Measurements from ENCODE around the gene MAPK11. TPM values are rescaled to one million over a fixed set of nuclear protein-coding genes. Genes with fewer than 3 reads are reported as not detected.

The MAPK11 gene
- polyA plus RNA-seq, 3 donors: 6.7 to 10.1 (median 8.9) TPM

DNA sequence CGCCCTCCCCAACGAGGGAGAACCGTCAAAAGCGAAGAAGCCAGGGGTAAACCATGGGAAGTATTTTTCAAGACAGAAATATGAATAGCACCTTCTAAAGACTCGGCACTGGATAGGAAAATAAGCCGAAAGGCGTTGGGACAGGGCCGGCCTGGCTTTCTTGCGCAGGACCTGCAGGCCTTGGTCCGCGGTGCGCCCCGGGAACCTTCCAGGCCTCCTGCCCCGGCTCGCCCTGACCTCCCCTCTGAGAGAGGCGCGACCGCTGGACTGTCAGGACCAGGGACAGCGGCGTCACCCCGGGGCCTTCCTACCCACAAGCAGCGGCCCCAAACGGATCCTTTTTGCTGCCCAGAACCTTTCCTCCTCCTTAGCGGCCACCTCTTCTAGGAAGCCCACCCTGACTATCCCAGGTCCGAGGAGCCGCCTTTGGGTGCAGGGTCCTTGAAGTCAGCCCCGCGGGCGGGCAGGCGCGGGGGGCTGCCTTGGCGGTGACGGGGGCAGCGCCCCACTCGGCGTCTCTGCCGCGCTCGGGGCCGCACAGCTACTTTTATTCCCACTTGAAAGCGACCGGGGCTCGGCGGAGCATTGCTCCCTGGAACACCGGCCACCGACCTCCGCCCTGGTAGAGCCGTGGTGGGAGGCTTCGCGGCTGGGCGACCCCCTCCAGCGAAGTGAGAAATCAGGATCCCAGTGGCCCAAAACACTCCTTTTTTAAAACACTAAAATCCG, 650 bp upstream of the MAPK11 start:
- DNase-seq (ENCODE audit: extremely low read depth in 1 of 11, low read depth in 9 of 11, low spot score in 4 of 11): no peak

DNA sequence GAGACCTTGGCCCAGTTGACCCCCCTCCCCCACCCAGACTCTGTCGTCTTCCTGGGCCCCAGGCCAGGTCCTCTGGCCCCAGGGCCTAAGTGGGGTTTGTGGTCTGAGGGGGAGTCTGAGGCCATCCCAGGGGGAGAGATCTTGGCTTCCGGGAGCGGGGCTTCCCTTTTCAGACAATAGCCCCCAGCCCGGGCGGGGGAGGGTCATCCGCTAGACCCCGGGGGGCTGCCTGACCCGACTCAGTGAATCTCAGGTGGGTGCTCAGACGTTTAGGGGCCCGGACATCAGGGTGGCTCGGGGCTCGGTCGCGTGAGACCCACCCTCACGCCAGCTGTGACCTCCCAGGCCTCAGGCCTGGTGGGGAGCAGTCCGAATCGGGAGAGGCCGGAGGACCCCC, 609 bp downstream of the MAPK11 start:
- DNase-seq (ENCODE audit: extremely low read depth in 1 of 11, low read depth in 9 of 11, low spot score in 4 of 11): no peak

DNA sequence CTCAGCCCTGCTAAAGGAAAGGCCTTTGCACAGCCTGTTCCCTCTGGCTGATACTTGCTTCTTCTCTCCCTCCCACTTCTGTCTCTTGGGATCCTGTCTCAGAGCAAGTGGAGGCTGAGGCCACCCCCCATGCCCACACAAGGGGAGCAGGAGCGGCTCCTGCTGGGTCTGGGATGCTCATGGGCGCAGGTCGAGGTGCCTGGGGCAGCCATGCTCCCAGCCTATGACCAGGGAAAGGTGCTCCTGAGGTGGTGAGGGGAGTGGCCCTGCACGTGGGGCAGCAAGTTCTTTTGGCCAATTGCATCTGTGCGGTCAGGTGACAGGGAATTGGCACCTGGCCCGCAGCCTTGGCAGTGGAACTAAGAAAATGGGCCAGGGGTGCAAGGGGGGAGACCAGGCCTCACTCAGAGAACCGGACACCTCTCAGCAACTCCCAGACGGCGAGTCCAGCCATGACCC, 1.5 kb downstream of the MAPK11 start:
- DNase-seq (ENCODE audit: extremely low read depth in 1 of 11, low read depth in 9 of 11, low spot score in 4 of 11): no peak

DNA sequence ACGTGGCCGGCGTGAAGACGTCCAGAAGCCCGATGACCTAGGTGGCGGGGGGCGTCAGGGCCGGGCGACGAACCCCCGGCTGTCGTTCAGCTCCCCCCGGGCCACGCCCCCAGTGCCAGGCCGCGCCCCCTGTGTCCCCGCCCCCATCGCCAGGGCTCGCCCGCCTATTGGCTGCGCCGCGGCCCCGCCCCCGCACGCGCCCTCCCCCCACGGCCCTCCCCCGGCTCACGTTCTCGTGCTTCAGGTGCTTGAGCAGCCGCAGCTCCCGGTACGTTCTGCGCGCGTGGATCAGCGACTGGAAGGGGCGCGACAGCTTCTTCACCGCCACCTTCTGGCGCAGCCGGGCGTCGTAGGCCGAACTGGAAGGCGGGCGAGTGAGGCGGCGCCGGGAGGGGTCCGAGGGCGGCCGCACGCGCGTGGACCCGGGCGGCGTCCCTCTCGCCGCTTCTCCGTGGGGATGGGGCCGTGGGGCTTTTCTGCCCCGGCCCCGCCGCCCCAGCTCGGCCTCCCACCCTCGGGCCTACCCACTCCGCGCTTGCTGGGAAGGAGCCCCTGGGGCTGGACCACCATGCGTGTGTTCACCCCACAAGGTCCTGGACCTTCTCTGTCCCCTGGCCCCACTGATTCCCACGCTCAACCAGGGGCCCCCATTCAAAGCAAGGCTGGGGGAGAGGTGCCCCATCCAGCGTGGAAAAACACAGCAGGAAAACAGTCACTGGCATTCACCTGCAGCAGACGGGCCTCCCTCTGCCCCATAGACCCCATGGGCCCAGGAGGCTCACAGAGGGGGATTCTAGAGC, 2.4 kb downstream of the MAPK11 start:
- DNase-seq (ENCODE audit: extremely low read depth in 1 of 11, low read depth in 9 of 11, low spot score in 4 of 11): no peak

DNA sequence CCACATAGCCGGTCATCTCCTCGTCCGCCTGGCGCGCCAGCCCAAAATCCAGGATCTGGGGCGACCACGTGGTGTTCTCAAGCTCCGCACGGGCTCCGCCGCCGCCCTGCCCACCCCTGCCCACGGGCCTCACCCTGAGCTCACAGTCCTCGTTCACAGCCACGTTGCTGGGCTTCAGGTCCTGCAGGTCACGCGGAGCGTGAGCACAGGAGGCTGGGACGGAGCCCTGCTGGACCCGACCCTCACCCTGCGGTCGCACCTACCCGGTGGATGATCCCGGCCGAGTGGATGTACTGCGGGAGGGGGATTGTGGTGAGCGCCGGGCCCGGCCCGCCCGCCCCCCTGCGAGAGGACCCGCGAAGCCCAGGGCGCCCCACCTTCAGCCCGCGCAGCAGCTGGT, 3.2 kb downstream of the MAPK11 start:
- DNase-seq (ENCODE audit: extremely low read depth in 1 of 11, low read depth in 9 of 11, low spot score in 4 of 11): no peak

DNA sequence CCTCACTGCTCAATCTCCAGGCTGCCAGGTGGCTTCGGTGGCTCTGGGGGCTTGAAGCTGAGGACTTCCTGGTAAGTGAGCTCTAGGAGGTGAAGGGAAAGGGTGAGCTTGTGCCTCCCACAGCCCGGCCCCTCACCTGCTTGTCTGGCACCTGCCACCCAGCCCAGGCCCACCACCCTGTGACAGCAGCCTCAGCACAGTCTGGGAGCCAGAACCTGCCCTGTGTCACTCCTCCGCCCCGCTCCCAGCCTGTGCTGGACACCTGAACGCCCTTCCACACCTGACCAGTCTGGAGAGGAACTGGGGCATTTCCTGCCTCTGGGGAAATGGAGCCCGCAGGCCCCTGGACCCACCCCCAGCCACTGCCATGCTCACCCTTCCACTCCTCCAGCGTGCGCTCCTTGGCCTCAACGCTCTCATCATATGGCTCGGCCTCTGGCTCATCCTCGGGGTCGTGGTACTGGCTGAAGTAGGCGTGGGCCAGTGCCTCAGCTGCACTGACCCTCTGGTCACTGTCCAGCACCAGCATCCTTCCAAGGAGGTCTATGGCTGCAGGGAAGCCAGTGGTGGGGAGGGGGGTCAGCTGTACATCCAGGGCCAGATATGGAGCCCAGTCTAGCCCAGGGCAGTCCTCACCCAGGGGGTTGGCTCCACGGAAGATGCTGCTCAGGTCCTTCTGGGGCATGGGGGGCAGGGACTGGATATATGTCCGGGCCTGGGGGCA, 5.1 kb downstream of the MAPK11 start:
- DNase-seq (ENCODE audit: extremely low read depth in 1 of 11, low read depth in 9 of 11, low spot score in 4 of 11): no peak

GRCh38 chr22:50264104-50264745, 6.0 kb downstream of the MAPK11 start:
- DNase-seq (ENCODE audit: extremely low read depth in 1 of 11, low read depth in 9 of 11, low spot score in 4 of 11): no peak

- no peak for DNase-seq (ENCODE audit: extremely low read depth in 1 of 11, low read depth in 9 of 11, low spot score in 4 of 11)
Observed at GRCh38 chr22:50262973-50263617, 7.1 kb downstream of the MAPK11 start.

DNA sequence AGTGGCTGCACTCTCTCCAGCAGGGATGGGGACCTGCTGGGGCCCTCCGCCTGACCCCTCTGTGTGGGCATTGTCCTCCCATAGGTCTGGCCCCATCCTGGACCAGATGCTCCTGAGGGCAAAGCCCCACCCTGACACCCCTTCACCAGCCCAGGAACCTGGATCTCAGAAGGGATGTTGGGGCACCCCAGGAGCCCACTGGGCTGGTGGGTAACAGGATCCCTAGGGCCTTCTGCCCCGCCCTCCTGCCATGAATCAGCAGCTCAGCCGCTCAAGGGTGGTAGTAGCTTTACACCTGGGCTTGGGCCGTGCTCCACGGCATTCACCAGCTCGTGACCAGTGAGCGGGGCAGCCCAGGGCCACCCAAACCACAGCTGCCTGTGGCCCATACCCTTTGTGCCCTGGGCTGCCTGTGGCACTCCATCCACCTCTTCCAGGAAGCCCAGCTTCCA, 7.7 kb downstream of the MAPK11 start:
- DNase-seq (ENCODE audit: extremely low read depth in 1 of 11, low read depth in 9 of 11, low spot score in 4 of 11): no peak

GRCh38 chr22:50261615-50262459, 8.3 kb downstream of the MAPK11 start, which contains the start of gene MAPK12:
TSS of gene MAPK12 (minus strand) at chr22:50261683. CDS start at chr22:50261509, 174 bp downstream.
- DNase-seq (ENCODE audit: extremely low read depth in 1 of 11, low read depth in 9 of 11, low spot score in 4 of 11): no peak

DNA sequence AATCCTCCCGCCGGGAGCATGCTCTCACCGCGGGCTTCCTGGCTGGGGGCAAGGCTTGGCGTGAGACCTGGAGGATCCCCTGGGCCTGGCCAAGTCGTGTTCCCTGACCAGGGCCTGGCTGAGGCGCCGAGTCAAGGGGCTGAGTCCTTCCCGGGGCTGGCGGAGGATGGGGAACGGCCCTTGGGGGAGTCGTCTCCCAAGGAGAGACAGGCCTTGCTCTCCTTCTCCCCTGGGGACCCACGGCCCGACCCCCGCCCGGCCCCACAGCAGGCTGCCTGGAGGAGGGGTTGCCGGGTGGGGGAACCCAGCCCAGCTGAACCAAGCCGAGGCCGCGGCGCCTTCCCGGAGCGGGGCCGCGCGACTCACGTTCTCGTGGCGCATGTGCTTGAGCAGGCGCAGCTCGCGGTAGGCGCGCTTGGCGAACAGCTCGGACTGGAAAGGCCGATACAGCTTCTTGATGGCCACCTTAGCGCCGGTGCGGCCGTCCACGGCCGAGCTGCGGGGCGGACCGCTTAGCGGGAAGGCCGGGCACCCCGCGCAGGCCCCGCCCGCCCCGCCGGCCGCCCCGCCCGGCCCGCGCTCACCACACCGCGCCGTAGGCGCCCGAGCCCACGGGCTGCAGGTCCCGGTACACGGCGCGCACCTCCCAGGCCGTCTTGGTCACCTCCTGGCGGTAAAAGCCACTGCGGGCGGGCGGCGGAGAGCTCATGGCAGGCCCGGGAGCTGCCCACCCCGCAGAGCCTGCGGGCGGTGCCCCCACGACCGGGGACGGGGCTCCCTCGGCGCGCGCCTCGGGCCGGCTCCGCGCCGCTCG, 9.2 kb downstream of the MAPK11 start:
- no peak for DNase-seq (ENCODE audit: extremely low read depth in 1 of 11, low read depth in 9 of 11, low spot score in 4 of 11)

DNA sequence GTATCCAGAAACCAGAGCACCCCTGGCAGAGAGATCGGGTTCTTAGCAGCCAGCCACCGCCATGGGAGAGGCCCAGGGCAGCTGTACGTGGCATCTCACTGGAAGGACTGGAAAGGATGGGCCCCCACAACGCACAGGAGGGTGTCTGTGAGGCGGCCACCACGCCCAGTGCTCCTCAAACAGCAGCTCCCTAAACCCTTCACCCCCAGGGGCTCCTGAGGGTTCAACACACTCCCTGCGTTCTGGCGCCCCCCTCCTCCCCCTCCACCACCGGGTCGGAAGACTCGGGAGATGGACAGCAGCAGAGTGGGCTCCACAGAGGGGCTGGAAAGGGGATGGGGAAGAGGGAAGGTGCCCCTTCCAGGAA, 9.8 kb downstream of the MAPK11 start:
- no peak for DNase-seq (ENCODE audit: extremely low read depth in 1 of 11, low read depth in 9 of 11, low spot score in 4 of 11)

GRCh38 chr22:50259302-50259701, 10.9 kb downstream of the MAPK11 start:
- no peak for DNase-seq (ENCODE audit: extremely low read depth in 1 of 11, low read depth in 9 of 11, low spot score in 4 of 11)

DNA sequence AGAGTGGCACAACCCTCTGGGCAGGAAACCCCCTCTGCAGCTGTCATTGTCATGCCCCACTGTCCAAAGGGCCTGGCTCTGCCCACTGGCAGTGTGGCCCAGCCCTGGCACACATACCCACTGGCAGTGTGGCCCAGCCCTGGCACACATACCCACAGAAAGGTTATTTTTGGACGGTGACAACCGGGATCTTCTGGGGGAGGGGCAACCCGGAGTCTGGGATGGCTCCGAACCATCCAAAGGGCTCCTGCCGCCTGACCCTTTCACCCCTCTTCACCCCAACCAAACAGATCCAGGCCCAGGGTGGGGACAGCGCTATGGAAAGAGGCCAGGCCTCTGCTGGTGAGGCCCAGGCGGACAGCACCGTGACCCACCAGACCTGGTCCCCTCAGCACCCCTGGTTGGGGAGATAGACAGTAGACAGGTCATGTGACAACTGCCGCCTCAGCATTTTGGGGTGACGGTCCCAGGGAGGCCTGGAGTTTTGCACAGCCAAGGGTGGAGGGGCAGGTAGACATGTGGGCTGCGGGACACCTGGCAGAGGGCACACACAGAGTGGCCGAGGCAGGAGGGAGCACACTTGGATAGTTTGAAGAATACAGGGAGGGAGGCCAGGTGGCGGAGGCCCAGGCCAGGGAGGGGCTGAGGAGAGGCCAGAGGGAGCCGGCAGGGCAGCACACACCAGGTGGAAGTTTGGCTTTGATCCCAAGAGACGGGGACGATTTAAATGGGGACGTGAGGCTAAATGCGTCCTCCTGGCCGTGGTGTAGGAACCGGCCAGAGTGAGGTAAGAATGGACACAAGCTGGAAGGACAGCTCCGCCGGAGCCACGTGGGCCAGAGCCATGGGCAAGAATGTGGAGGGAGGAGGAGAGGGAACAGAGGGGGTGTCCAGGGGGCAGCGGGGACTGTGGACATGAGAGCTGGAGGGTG, 11.6 kb downstream of the MAPK11 start:
- DNase-seq (ENCODE audit: extremely low read depth in 1 of 11, low read depth in 9 of 11, low spot score in 4 of 11): no peak

GRCh38 chr22:50257451-50258360, 12.5 kb downstream of the MAPK11 start:
- DNase-seq (ENCODE audit: extremely low read depth in 1 of 11, low read depth in 9 of 11, low spot score in 4 of 11): no peak

Measured in renal cortex interstitium (tissue), 11 donors.